Tibial nerve (tissue), 4 donors: ENCODE results near the gene CAMK2G. TPM values are rescaled to one million over a fixed set of nuclear protein-coding genes. Genes with fewer than 3 reads are reported as not detected.
A peak's percentile ranks its signal among the peaks of the same experiment; 100 is the strongest.

Experiments used
- DNase-seq, 2 donors: peaks; one replicate each; pipeline ENCODE4 v3.0.0-alpha.2; 2019; ENCODE audit warnings: low spot score in 2 of 2
- H3K27ac ChIP-seq, 4 donors: fragments of 200-600 bp; sonication (generic) in 3 of 4; one replicate each; pipeline ENCODE4 v1.5.1; 2017 to 2019; ENCODE audit warnings: mild to moderate bottlenecking in 1 of 4
- H3K27me3 ChIP-seq, 2 donors: fragments of 200-600 bp; sonication (generic) in 1 of 2; one replicate each; pipeline versions ENCODE4 v1.5.1 to v1.6.0; 2017 to 2019
- H3K36me3 ChIP-seq, 3 donors: fragments of 200-600 bp; sonication (generic); one replicate each; pipeline ENCODE4 v1.5.1; 2018 to 2019
- H3K4me1 ChIP-seq, 4 donors: fragments of 200-600 bp; sonication (generic) in 3 of 4; one replicate each; pipeline ENCODE4 v1.5.1; 2017 to 2019
- H3K4me3 ChIP-seq, 4 donors: fragments of 200-600 bp; sonication (generic) in 3 of 4; one replicate each; pipeline ENCODE4 v1.5.1; 2017 to 2019; ENCODE audit warnings: mild to moderate bottlenecking in 1 of 4, moderate library complexity in 1 of 4
- H3K9me3 ChIP-seq, 4 donors: fragments of 200-600 bp; sonication (generic) in 3 of 4; one replicate each; pipeline ENCODE4 v1.5.1; 2017 to 2019
- CTCF ChIP-seq, 5 experiments: fragments of 200-600 bp in 3 of 5; fragments of 450-650 bp in 2 of 5; sonication (generic) in 3 of 5; IDR thresholded peaks; one replicate each; pipeline ENCODE4 v1.5.1; 2016 to 2019; ENCODE audit warnings: antibody characterized with exemption in 5 of 5, mild to moderate bottlenecking in 3 of 5, moderate library complexity in 2 of 5
- EP300 ChIP-seq, 2 donors: sonication (generic); formaldehyde crosslinking; IDR thresholded peaks; one replicate each; pipeline ENCODE4 v1.6.1; 2017; ENCODE audit warnings: antibody characterized with exemption in 2 of 2, mild to moderate bottlenecking in 1 of 2
- POLR2A ChIP-seq, 2 donors: fragments of 450-650 bp; IDR thresholded peaks; one replicate each; pipeline ENCODE4 v1.6.1; 2017; ENCODE audit warnings: antibody characterized with exemption in 2 of 2, mild to moderate bottlenecking in 2 of 2, moderate library complexity in 2 of 2
- WGBS, 2 donors: methylation state at CpG; one replicate each; pipeline ENCODE4 v1.1.5; 2018; 5-methylcytosine and 5-hydroxymethylcytosine counted together
- total RNA-seq, 4 donors: library from RNA; depleted of rRNA; stranded (reverse); fragments of >200 nt; gene quantifications; one replicate each; pipeline ENCODE4 v1.1.0, GENCODE V29; 2016

CAMK2G gene
- total RNA-seq, 4 donors from 2014 or later: 26.4 to 43.5 (median 35.1) TPM

- Histone ChIP-seq H3K36me3 (peaks cover 0 to 26% (median 0%) of the 10 kb centered on the region in 3 donors), H3K4me1 (peaks cover 0 to 58% (median 37%) of the 10 kb centered on the region in 4 donors), H3K27ac (peak overlapping the region in 3 of 4 donors; percentile 91 to 96 (median 94)), H3K9me3 (no peaks in the 10 kb centered on the region), H3K27me3 (no peaks in the 10 kb centered on the region), H3K4me3 (peak overlapping the region; percentile 63 to 97 (median 80))
- TF ChIP-seq CTCF (IDR thresholded peaks at IDR 0.05) (no peak), POLR2A (IDR thresholded peaks at IDR 0.05) (no peak), EP300 (IDR thresholded peaks at IDR 0.05) (no peak)
- DNase-seq: no peak
- WGBS, 2 donors: 42 to 48% methylated on average over 2 of the region's 2 CpGs
These were observed 91.6 kb downstream of the CAMK2G start for GRCh38 chr10:73782749-73783085.

- WGBS, 2 donors: 0 to 2% methylated on average over 16 to 57 of the region's 57 CpGs
- no peaks in the 10 kb centered on the region for H3K27me3 ChIP-seq
- peak within 1 kb of the TSS; percentile 63 to 97 (median 80) for H3K4me3 ChIP-seq
- H3K9me3 ChIP-seq: no peaks in the 10 kb centered on the region
- peaks cover 0 to 31% (median 0%) of the 10 kb centered on the region in 3 donors for H3K36me3 ChIP-seq
- TF ChIP-seq CTCF (IDR thresholded peaks at IDR 0.05) (peak in 1 of 5 experiments; percentile 15), EP300 (IDR thresholded peaks at IDR 0.05) (peak; percentile 55 to 94), POLR2A (IDR thresholded peaks at IDR 0.05) (peak; percentile 31 to 53)
- peaks cover 0 to 52% (median 31%) of the 10 kb centered on the region in 4 donors for H3K4me1 ChIP-seq
- DNase-seq: peak; percentile 88 to 94
- H3K27ac ChIP-seq: peak within 1 kb of the TSS; percentile 67 to 96 (median 92)
These were observed 92.2 kb downstream of the CAMK2G start, which contains the start of gene CHCHD1 for GRCh38 chr10:73781879-73782748. TSS of gene CHCHD1 (plus strand) at chr10:73782048. CDS start at chr10:73782076, 28 bp downstream.

GRCh38 chr10:73781548-73781878 is 92.8 kb downstream of the CAMK2G start:
- Histone ChIP-seq H3K36me3 (peaks cover 0 to 37% (median 1%) of the 10 kb centered on the region in 3 donors), H3K27ac (peak overlapping the region; percentile 67 to 96 (median 92)), H3K9me3 (no peaks in the 10 kb centered on the region), H3K27me3 (no peaks in the 10 kb centered on the region), H3K4me3 (peak overlapping the region; percentile 63 to 97 (median 80)), H3K4me1 (peaks cover 0 to 52% (median 25%) of the 10 kb centered on the region in 4 donors)
- 0 to 1% methylated on average over 14 of the region's 14 CpGs for WGBS, 2 donors
- no peak for TF ChIP-seq POLR2A (IDR thresholded peaks at IDR 0.05)
- DNase-seq: no peak

GRCh38 chr10:73780966-73781365 is 93.4 kb downstream of the CAMK2G start:
- DNase-seq: no peak
- TF ChIP-seq EP300 (IDR thresholded peaks at IDR 0.05) (no peak), POLR2A (IDR thresholded peaks at IDR 0.05) (no peak), CTCF (IDR thresholded peaks at IDR 0.05) (no peak)
- Histone ChIP-seq H3K4me1 (peaks cover 0 to 55% (median 22%) of the 10 kb centered on the region in 4 donors), H3K4me3 (peak overlapping the region; percentile 63 to 97 (median 80)), H3K27ac (peak overlapping the region; percentile 67 to 96 (median 92)), H3K27me3 (no peaks in the 10 kb centered on the region), H3K36me3 (peaks cover 0 to 42% (median 6%) of the 10 kb centered on the region in 3 donors), H3K9me3 (no peaks in the 10 kb centered on the region)
- 22 to 33% methylated on average over 11 of the region's 11 CpGs for WGBS, 2 donors

GRCh38 chr10:73780301-73780700 is 94.1 kb downstream of the CAMK2G start:
- no peak for DNase-seq
- Histone ChIP-seq H3K27ac (no peak overlapping the region), H3K9me3 (no peaks in the 10 kb centered on the region), H3K4me1 (peaks cover 0 to 61% (median 22%) of the 10 kb centered on the region in 4 donors), H3K27me3 (no peaks in the 10 kb centered on the region), H3K36me3 (peaks cover 0 to 49% (median 6%) of the 10 kb centered on the region in 3 donors), H3K4me3 (no peak overlapping the region)
- TF ChIP-seq CTCF (IDR thresholded peaks at IDR 0.05) (no peak), EP300 (IDR thresholded peaks at IDR 0.05) (no peak), POLR2A (IDR thresholded peaks at IDR 0.05) (no peak)
- 78 to 82% methylated on average over 5 of the region's 5 CpGs for WGBS, 2 donors
